ENCODE data around the gene FCRL4.

FCRL4 gene

DNA sequence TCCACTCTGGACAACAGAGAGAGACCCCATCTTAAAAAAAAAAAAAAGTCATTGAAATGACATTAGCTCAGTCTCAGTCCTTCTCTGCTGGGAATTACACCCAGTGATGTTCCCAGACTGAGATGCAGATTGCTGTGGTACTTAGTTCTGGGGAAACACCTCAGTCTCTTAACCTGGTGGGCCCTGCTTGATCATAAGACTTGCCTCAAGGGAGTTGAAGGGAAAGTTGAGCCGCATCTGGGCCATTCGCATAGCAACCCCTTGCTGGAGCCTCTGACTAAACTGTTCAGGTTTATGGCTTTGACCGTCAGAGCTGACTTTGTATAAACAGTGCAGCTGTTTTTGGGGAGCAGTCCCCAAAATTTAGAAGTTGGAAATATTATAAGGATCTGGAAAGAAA lies 13.4 kb downstream of the FCRL4 start:
- TF ChIP-seq, protein P1, sequence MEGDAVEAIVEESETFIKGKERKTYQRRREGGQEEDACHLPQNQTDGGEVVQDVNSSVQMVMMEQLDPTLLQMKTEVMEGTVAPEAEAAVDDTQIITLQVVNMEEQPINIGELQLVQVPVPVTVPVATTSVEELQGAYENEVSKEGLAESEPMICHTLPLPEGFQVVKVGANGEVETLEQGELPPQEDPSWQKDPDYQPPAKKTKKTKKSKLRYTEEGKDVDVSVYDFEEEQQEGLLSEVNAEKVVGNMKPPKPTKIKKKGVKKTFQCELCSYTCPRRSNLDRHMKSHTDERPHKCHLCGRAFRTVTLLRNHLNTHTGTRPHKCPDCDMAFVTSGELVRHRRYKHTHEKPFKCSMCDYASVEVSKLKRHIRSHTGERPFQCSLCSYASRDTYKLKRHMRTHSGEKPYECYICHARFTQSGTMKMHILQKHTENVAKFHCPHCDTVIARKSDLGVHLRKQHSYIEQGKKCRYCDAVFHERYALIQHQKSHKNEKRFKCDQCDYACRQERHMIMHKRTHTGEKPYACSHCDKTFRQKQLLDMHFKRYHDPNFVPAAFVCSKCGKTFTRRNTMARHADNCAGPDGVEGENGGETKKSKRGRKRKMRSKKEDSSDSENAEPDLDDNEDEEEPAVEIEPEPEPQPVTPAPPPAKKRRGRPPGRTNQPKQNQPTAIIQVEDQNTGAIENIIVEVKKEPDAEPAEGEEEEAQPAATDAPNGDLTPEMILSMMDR (IDR thresholded peaks at IDR 0.05; ENCODE audit: control insufficient read depth, insufficient read depth, low read depth, low read length, missing control alignments), result no peak
- no peak for DNase-seq (ENCODE audit: low read depth)
- no peak overlapping the region for H3K4me3 ChIP-seq (ENCODE audit: control insufficient read depth, low read depth, low read length)

DNA sequence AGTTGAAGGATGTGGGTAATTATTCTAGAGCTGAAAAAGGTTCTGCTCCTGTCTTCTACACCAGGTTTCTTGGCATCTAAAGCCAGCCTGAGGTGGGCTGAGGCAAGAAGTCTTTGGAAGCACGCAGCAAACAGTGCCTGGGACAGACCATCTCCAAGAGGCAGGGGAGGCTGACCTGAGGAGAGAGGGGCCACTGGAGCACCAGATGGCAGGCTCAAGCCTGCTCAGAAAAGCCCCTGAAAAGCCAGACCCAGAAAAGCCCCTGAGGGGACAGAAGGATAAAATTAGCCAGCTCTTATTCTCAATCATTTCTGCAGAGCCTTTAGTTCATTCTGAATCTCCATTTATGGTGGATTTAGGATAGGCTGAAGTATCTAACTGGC lies 17.1 kb downstream of the FCRL4 start:
- no peak for DNase-seq (ENCODE audit: low read depth)
- no peak overlapping the region for H3K4me3 ChIP-seq (ENCODE audit: control insufficient read depth, low read depth, low read length)
- TF ChIP-seq, protein P1 (IDR thresholded peaks at IDR 0.05; ENCODE audit: control insufficient read depth, insufficient read depth, low read depth, low read length, missing control alignments), result no peak

DNA sequence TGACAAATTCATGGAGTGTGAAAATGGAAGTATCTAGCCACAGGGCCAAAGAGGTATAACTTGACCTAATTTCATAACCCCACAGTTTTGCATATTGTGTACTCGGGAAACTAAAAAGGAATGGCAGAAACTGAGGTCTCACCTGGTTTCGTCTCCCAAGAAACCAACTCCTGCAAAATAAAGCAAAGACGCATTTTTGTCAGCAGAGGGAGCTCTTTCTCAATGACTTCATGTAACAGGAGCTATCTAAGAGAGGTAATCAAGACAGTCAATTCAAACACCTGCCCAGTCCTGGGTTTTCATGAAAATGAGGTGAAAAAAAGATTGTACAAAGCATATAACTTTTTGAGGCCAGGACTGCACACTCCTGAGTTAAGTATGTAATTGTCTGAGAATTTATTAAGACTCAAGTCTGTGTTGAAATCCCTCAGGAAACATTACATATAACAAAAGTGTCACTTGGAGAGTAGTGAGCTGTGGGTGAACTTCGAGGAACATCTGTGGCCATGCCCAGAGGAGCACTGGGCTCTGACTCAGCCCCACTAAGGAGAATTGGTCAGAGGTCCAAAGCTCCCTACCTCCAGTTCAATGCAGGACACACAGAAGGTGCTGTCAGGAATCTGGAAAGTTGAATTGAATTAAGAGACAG lies 17.6 kb downstream of the FCRL4 start:
- TF ChIP-seq, protein P1 (IDR thresholded peaks at IDR 0.05; ENCODE audit: control insufficient read depth, insufficient read depth, low read depth, low read length, missing control alignments), result peak; percentile 66
- no peak overlapping the region for H3K4me3 ChIP-seq (ENCODE audit: control insufficient read depth, low read depth, low read length)

DNA sequence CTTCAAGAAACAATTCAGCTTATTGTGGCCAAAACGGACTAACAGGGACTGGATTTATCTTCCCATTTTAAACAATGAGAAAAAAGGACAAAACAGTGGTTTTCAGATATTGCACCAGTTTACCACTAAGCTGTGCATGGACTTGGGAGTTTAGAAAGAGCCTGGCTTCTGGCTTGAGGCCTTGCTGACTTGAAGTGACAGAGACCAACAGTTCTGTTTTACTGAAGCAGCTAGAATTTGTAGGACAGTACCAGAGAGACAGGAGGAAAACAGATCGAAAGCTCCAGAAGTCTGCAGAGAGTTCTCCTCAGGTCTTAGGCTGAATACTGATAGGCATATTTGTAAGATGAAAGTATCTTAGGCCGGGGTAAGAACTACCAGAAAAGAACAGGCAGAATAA lies 20.5 kb downstream of the FCRL4 start:
- no peak overlapping the region for H3K4me3 ChIP-seq (ENCODE audit: control insufficient read depth, low read depth, low read length)
- TF ChIP-seq, protein P1 (IDR thresholded peaks at IDR 0.05; ENCODE audit: control insufficient read depth, insufficient read depth, low read depth, low read length, missing control alignments), result no peak
- DNase-seq (ENCODE audit: low read depth), result no peak

More for the DNA sequence above, 17.6 kb downstream of the FCRL4 start:
- DNase-seq (ENCODE audit: low read depth), result peak; percentile 13

DNA sequence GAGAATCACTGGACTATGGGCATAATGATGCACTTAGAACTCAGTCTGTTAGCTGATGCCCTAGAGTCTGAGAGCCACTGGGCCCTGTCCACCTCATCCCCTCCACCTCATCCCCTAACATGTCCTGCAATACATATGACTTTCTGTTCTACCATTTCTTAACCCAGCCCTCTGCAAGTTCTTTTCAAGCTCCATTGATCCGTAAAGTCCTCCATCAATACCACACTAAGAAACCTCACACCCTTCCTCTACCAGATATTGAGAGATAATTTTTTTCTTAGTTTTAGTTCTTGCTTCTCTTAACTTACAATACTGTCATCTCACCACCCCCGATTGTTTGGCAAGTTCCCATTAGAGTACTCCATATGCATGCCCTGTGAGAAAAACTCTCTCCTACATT lies 22.1 kb downstream of the FCRL4 start:
- TF ChIP-seq, protein P1 (IDR thresholded peaks at IDR 0.05; ENCODE audit: control insufficient read depth, insufficient read depth, low read depth, low read length, missing control alignments), result no peak
- DNase-seq (ENCODE audit: low read depth), result no peak
- H3K4me3 ChIP-seq (ENCODE audit: control insufficient read depth, low read depth, low read length), result no peak overlapping the region

DNA sequence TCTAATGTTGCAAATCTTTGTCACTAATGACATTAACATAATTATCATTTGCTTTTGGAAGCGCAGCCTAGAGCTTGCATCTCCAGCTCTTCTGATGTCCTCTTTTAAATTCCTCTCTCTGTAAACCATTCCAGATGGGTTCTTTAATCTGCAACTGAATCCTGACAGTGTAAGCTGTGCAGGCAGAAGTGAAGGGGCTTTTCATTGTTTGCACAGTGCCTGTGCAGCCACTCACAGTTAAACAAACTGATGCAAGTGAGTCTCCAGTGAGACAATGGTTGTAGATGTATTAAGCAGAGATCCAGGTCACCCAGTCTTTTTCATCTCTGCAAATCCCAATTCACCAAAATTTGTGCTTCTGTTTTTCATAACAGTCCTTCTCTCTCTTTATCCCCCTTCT lies 23.0 kb downstream of the FCRL4 start:
- no peak for DNase-seq (ENCODE audit: low read depth)
- TF ChIP-seq, protein P1 (IDR thresholded peaks at IDR 0.05; ENCODE audit: control insufficient read depth, insufficient read depth, low read depth, low read length, missing control alignments), result no peak
- no peak overlapping the region for H3K4me3 ChIP-seq (ENCODE audit: control insufficient read depth, low read depth, low read length)
